Stimulated activated CD8-positive, alpha-beta memory T cell treated with anti-CD3 and anti-CD28 coated beads, Interleukin-12 subunit alpha, Interleukin-12 subunit beta, amount 100 ng/mL, for 24 hours (primary cell): ENCODE measurements around the gene NUDCD3.

Source experiments
- DNase-seq: peaks from one replicate; pipeline ENCODE4 v3.0.0-alpha.2; 2020; ENCODE audit errors: extremely low read depth

The NUDCD3 gene

GRCh38 chr7:44490351-44491200 lies at the start of gene NUDCD3:
Gene NUDCD3, minus strand, starts transcription at chr7:44490658. Its CDS starts 58 bp downstream, at chr7:44490600.
- peak; percentile 55 for DNase-seq

GRCh38 chr7:44539669-44540506 lies 49.4 kb upstream of the NUDCD3 start:
- no peak for DNase-seq

- DNase-seq = no peak
Measured at GRCh38 chr7:44538798-44539668, 48.6 kb upstream of the NUDCD3 start.

- no peak for DNase-seq
Measured at GRCh38 chr7:44538093-44538797, 47.8 kb upstream of the NUDCD3 start.

GRCh38 chr7:44537442-44537841 lies 47.0 kb upstream of the NUDCD3 start:
- DNase-seq = no peak

- no peak for DNase-seq
Measured at GRCh38 chr7:44536090-44536489, 45.6 kb upstream of the NUDCD3 start.

GRCh38 chr7:44535348-44536064 lies 45.0 kb upstream of the NUDCD3 start:
- DNase-seq = no peak

GRCh38 chr7:44534501-44534900 lies 44.0 kb upstream of the NUDCD3 start:
- peak; percentile 10 for DNase-seq

- DNase-seq = no peak
Measured at GRCh38 chr7:44534087-44534486, 43.6 kb upstream of the NUDCD3 start.

GRCh38 chr7:44533301-44534055 lies 43.0 kb upstream of the NUDCD3 start:
- DNase-seq = no peak

- no peak for DNase-seq
Measured at GRCh38 chr7:44531421-44532380, 41.2 kb upstream of the NUDCD3 start.

GRCh38 chr7:44530990-44531389 lies 40.5 kb upstream of the NUDCD3 start:
- DNase-seq = no peak

- DNase-seq = no peak
Measured at GRCh38 chr7:44524811-44525388, 34.4 kb upstream of the NUDCD3 start.

- no peak for DNase-seq
Measured at GRCh38 chr7:44522315-44522714, 31.9 kb upstream of the NUDCD3 start.

- no peak for DNase-seq
Measured at GRCh38 chr7:44521347-44522095, 31.1 kb upstream of the NUDCD3 start.

GRCh38 chr7:44520574-44520973 lies 30.1 kb upstream of the NUDCD3 start:
- DNase-seq = no peak

GRCh38 chr7:44519546-44519945 lies 29.1 kb upstream of the NUDCD3 start:
- DNase-seq = no peak
